DMS79 treated with DMSO at 0.1 percent for 48 hours (cell line): Measurements from ENCODE around the gene DENND1B.
"Not testable (repeated sequence)": the region's sequence is repeated elsewhere in the genome, so short reads cannot be mapped to it uniquely, and the experiment has no call there.

Experiments
- DNase-seq: peaks from one replicate; lab custom pipeline; 2025; lab: John Stamatoyannopoulos, UW

The DENND1B gene

GRCh38 chr1:197553281-197553680 lies 222.0 kb downstream of the DENND1B start:
- no peak for DNase-seq

GRCh38 chr1:197546989-197547388 lies 228.3 kb downstream of the DENND1B start:
- DNase-seq = no peak

- no peak for DNase-seq
These were observed 230.7 kb downstream of the DENND1B start for GRCh38 chr1:197544553-197544952.

- no peak for DNase-seq
These were observed 231.2 kb downstream of the DENND1B start for GRCh38 chr1:197544130-197544529.

- no peak for DNase-seq
These were observed 233.9 kb downstream of the DENND1B start for GRCh38 chr1:197541411-197541810.

- peak; percentile 19 for DNase-seq
These were observed 248.4 kb downstream of the DENND1B start for GRCh38 chr1:197526736-197527371.

GRCh38 chr1:197521118-197521739 lies 254.1 kb downstream of the DENND1B start:
- DNase-seq = no peak

- no peak for DNase-seq
These were observed 255.4 kb downstream of the DENND1B start for GRCh38 chr1:197519741-197520334.

- no peak for DNase-seq
These were observed 259.9 kb downstream of the DENND1B start for GRCh38 chr1:197515421-197515820.

- DNase-seq = no peak
These were observed 264.4 kb downstream of the DENND1B start for GRCh38 chr1:197510691-197511378.

GRCh38 chr1:197496722-197497121 lies 278.6 kb downstream of the DENND1B start:
- DNase-seq = no peak

- not testable (repeated sequence) for DNase-seq
These were observed 283.8 kb downstream of the DENND1B start for GRCh38 chr1:197491505-197491904.

- DNase-seq = no peak
These were observed 288.3 kb downstream of the DENND1B start for GRCh38 chr1:197486946-197487345.

GRCh38 chr1:197485790-197486189 lies 289.5 kb downstream of the DENND1B start:
- DNase-seq = no peak

GRCh38 chr1:197481101-197481500 lies 294.2 kb downstream of the DENND1B start:
- DNase-seq = no peak

- DNase-seq = no peak
These were observed 294.8 kb downstream of the DENND1B start for GRCh38 chr1:197480446-197480845.

- no peak for DNase-seq
These were observed 303.1 kb downstream of the DENND1B start for GRCh38 chr1:197472141-197472540.

- DNase-seq = no peak
These were observed 303.9 kb downstream of the DENND1B start for GRCh38 chr1:197471248-197471985.

- no peak for DNase-seq
These were observed 304.9 kb downstream of the DENND1B start for GRCh38 chr1:197470330-197470729.

GRCh38 chr1:197469620-197470210 lies 305.6 kb downstream of the DENND1B start:
- no peak for DNase-seq

- DNase-seq = no peak
These were observed 306.6 kb downstream of the DENND1B start for GRCh38 chr1:197468543-197469175.
